GM06990 (cell line): Measurements from ENCODE around the gene SYCE1L.
"Not testable (repeated sequence)": the region's sequence is repeated elsewhere in the genome, so short reads cannot be mapped to it uniquely, and the experiment has no call there.

Experiments
- DNase-seq: peaks from one replicate; pipeline ENCODE4 v3.0.0-alpha.2; 2011; ENCODE audit not compliant: insufficient read length; ENCODE audit errors: extremely low read depth
- H3K27me3 ChIP-seq: replicated peaks from 2 replicates; pipeline ENCODE4 v1.6.0; 2011; ENCODE audit warnings: low read length; ENCODE audit not compliant: control insufficient read depth, insufficient read depth
- H3K36me3 ChIP-seq: 2 replicates; pipeline ENCODE4 v1.5.1; 2011; ENCODE audit warnings: low read length; ENCODE audit not compliant: control insufficient read depth, insufficient read depth
- H3K4me3 ChIP-seq: replicated peaks from 2 replicates; pipeline ENCODE4 v1.5.1; 2011; ENCODE audit warnings: low read depth, mild to moderate bottlenecking, control low read depth, low read length
- TF ChIP-seq, protein P1 (sequence below): IDR thresholded peaks from 2 replicates; pipeline ENCODE4 v1.5.1; 2011; ENCODE audit warnings: low read length, control low read depth, mild to moderate bottlenecking, inconsistent platforms; ENCODE audit not compliant: insufficient read depth, poor library complexity, severe bottlenecking

SYCE1L gene, protein sequence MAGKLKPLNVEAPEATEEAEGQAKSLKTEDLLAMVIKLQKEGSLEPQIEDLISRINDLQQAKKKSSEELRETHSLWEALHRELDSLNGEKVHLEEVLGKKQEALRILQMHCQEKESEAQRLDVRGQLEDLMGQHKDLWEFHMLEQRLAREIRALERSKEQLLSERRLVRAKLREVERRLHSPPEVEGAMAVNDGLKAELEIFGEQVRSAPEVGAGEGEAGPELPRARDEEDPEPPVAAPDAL

GRCh38 chr16:77199211-77199610 lies at the start of gene SYCE1L:
TSS of gene SYCE1L (plus strand) at chr16:77199408. CDS start at chr16:77199452, 44 bp downstream.
- no peaks in the 10 kb centered on the region for H3K27me3 ChIP-seq
- DNase-seq: no peak
- peaks cover 25% of the 10 kb centered on the region for H3K36me3 ChIP-seq
- TF ChIP-seq, protein P1, sequence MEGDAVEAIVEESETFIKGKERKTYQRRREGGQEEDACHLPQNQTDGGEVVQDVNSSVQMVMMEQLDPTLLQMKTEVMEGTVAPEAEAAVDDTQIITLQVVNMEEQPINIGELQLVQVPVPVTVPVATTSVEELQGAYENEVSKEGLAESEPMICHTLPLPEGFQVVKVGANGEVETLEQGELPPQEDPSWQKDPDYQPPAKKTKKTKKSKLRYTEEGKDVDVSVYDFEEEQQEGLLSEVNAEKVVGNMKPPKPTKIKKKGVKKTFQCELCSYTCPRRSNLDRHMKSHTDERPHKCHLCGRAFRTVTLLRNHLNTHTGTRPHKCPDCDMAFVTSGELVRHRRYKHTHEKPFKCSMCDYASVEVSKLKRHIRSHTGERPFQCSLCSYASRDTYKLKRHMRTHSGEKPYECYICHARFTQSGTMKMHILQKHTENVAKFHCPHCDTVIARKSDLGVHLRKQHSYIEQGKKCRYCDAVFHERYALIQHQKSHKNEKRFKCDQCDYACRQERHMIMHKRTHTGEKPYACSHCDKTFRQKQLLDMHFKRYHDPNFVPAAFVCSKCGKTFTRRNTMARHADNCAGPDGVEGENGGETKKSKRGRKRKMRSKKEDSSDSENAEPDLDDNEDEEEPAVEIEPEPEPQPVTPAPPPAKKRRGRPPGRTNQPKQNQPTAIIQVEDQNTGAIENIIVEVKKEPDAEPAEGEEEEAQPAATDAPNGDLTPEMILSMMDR: no peak
- no peak within 1 kb of the TSS for H3K4me3 ChIP-seq

DNA sequence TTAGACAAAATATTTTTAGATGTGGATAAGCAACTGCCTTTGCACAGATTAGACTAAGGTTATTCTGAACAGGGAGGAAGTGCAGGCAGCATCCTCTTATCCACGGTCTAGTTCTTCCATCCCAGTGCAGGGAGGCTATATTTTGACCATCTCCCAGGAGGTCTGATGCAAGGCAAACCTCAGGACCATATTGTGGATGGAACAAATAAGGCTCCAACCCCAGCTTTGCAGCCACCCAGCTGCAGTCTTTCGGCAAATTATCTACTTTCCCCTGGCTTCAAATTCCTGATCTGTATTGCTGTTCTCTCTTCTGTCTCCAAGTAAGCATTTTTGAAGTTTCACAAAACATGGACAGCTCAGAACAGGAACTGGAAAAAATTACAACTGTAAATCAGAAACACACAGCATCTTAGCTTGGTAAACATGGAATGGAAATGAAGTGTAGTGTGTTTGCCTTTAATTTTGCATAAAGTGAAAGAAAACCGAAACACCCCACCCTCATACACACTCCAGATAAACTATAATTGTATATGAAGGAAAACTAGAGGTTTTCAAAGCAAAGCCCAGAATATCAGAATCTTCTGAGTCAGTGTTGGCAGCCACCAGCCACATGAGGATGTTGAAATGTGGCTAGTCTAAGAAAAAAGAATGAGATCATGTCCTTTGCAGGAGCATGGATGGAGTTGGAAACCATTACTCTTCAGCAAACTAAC lies 41.7 kb upstream of the SYCE1L start:
- no peaks in the 10 kb centered on the region for H3K27me3 ChIP-seq
- no peaks in the 10 kb centered on the region for H3K36me3 ChIP-seq
- no peak for DNase-seq
- TF ChIP-seq, protein P1: no peak
- H3K4me3 ChIP-seq: no peak overlapping the region

- no peak for DNase-seq
- no peaks in the 10 kb centered on the region for H3K27me3 ChIP-seq
- H3K4me3 ChIP-seq: no peak overlapping the region
- TF ChIP-seq, protein P1: no peak
- no peaks in the 10 kb centered on the region for H3K36me3 ChIP-seq
Observed at GRCh38 chr16:77158293-77158692, 40.9 kb upstream of the SYCE1L start.

DNA sequence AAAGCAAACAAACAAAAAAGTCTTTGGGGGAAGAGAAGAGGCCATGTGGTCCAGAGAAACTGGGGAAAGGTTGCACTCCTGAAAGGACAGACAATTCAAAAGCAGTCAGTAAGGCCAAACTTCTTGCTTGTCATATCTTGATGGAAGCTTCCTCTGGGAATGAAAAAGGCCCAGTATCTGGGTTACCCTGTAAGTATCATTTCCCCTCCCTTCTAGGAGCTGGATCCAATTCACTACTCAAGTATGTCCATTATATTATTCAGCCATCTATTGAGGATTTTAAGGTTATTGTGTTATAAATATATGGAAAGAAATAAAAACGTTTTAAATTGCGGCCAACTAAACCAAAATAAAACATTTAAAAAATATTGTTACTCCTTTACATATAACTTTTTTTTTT lies 34.2 kb upstream of the SYCE1L start:
- Histone ChIP-seq H3K27me3 (no peaks in the 10 kb centered on the region; the same call in 1 of the 2 replicates), H3K4me3 (no peak overlapping the region), H3K36me3 (no peaks in the 10 kb centered on the region)
- no peak for DNase-seq
- TF ChIP-seq, protein P1: no peak

DNA sequence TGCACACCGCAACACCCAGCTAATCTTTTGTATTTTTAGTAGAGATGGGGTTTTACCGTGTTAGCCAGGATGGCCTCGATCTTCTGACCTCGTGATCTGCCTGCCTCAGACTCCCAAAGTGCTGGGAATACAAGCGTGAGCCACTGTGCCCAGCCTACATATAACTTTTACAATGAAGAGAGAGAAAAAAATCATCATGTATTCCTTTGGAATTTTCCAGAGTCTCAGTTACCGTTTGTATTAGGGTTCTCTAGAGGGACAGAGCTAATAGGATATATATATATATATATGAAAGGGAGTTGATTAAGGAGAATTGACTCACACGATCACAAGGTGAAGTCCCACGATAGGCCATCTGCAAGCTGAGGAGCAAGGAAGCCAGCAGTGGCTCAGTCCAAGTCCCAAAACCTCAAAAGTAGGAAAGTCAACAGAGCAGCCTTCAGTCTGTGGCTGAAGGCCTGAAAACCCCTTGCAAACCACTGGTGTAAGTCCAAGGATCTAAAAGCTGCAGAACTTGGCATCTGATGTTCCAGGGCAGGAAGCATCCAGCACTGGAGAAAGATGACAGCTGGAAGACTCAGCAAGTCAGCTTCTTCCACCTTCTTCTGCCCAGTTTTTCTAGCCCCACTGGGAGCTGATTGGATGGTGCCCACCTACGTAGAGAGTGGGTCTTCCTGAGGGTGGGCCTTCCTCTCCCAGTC lies 33.5 kb upstream of the SYCE1L start:
- H3K36me3 ChIP-seq, H3K4me3 ChIP-seq, DNase-seq, H3K27me3 ChIP-seq: not testable (repeated sequence)

DNA sequence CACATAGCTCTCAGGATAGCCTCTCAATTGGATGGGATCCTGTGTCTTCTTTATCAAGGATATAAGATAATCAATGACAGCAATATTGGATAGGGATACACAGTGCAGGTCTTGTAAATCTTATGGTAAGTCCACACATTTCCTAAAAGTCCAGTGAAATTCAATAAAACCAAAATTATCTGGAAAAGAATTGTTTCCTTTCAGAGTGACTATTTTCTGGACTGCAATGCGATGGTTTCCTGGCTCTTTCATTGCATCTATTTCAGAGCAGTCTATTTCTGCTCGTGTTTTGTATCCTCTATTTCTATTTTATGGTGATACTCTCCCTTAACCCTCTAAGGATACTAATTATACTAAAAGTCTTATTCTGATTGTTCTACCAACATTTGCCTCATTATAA lies 32.5 kb upstream of the SYCE1L start:
- TF ChIP-seq, protein P1: no peak

More for the DNA sequence above, 32.5 kb upstream of the SYCE1L start:
- Histone ChIP-seq H3K4me3 (no peak overlapping the region), H3K36me3 (no peaks in the 10 kb centered on the region), H3K27me3 (no peaks in the 10 kb centered on the region; the same call in 1 of the 2 replicates)
- no peak for DNase-seq
